MM.1S (cell line): Measurements from ENCODE around the gene FKBP15.

Experiments
- DNase-seq: peaks from one replicate; pipeline ENCODE4 v3.0.0-alpha.2; 2015
- H2AFZ ChIP-seq: fragments of 300-600 bp; sonication (generic); 2 replicates; pipeline ENCODE4 v1.6.0; 2016; ENCODE audit warnings: antibody characterized with exemption, low read length
- H3F3A ChIP-seq: fragments of 300-600 bp; sonication (generic); 2 replicates; pipeline ENCODE4 v1.6.1; 2016; ENCODE audit warnings: mild to moderate bottlenecking, antibody characterized with exemption, low read length, moderate library complexity, mixed read lengths; ENCODE audit not compliant: insufficient read depth
- H3K27ac ChIP-seq: fragments of 300-600 bp; sonication (generic); 2 replicates; pipeline ENCODE4 v1.5.1; 2016; ENCODE audit warnings: mild to moderate bottlenecking, low read length
- H3K27me3 ChIP-seq: fragments of 300-600 bp; sonication (generic); replicated peaks from 2 replicates; pipeline ENCODE4 v1.6.0; 2016; ENCODE audit warnings: low read length; ENCODE audit not compliant: insufficient read depth
- H3K36me3 ChIP-seq: fragments of 300-600 bp; sonication (generic); replicated peaks from 2 replicates; pipeline ENCODE4 v1.6.1; 2016; ENCODE audit warnings: mild to moderate bottlenecking, low read length, mixed read lengths; ENCODE audit not compliant: insufficient read depth
- H3K4me1 ChIP-seq: fragments of 300-600 bp; sonication (generic); 2 replicates; pipeline ENCODE4 v1.6.1; 2016; ENCODE audit warnings: low read length, mixed read lengths
- H3K4me2 ChIP-seq: fragments of 300-600 bp; sonication (generic); 2 replicates; pipeline ENCODE4 v1.6.0; 2016; ENCODE audit warnings: low read depth, low read length
- H3K4me3 ChIP-seq: fragments of 300-600 bp; sonication (generic); 2 replicates; pipeline ENCODE4 v1.5.1; 2016; ENCODE audit warnings: low read length, mixed read lengths
- H3K79me2 ChIP-seq: fragments of 300-600 bp; sonication (generic); 2 replicates; pipeline ENCODE4 v1.6.1; 2016; ENCODE audit warnings: mixed run types, low read length, mixed read lengths
- H3K9ac ChIP-seq: fragments of 300-600 bp; sonication (generic); 2 replicates; pipeline ENCODE4 v1.6.1; 2016; ENCODE audit warnings: low read length, mixed read lengths
- H3K9me2 ChIP-seq: fragments of 300-600 bp; sonication (generic); replicated peaks from 2 replicates; pipeline ENCODE4 v1.6.1; 2016; ENCODE audit warnings: mild to moderate bottlenecking, low read length, mixed read lengths; ENCODE audit not compliant: insufficient read depth
- H3K9me3 ChIP-seq: fragments of 300-600 bp; sonication (generic); replicated peaks from 2 replicates; pipeline ENCODE4 v1.6.1; 2016; ENCODE audit warnings: mild to moderate bottlenecking, low read length, mixed read lengths; ENCODE audit not compliant: insufficient read depth
- H4K20me1 ChIP-seq: fragments of 300-600 bp; sonication (generic); 2 replicates; pipeline ENCODE4 v1.6.1; 2016; ENCODE audit warnings: mild to moderate bottlenecking, low read length, moderate library complexity, mixed read lengths; ENCODE audit not compliant: insufficient read depth
- EZH2 ChIP-seq: fragments of 300-600 bp; sonication (generic); optimal IDR thresholded peaks from 2 replicates; pipeline ENCODE3; 2017; ENCODE audit warnings: low read depth, mild to moderate bottlenecking, antibody characterized with exemption, low read length, mixed read lengths
- EZH2phosphoT487 ChIP-seq: fragments of 300-600 bp; sonication (generic); IDR thresholded peaks from 2 replicates; pipeline ENCODE4 v1.6.1; 2018; ENCODE audit warnings: antibody characterized with exemption, low read length
- TF ChIP-seq, protein P1 (sequence below): fragments of 300-600 bp; sonication (generic); IDR thresholded peaks from 2 replicates; pipeline ENCODE4 v1.5.1; 2016; ENCODE audit warnings: antibody characterized with exemption, low read length, mixed read lengths

FKBP15 gene

DNA sequence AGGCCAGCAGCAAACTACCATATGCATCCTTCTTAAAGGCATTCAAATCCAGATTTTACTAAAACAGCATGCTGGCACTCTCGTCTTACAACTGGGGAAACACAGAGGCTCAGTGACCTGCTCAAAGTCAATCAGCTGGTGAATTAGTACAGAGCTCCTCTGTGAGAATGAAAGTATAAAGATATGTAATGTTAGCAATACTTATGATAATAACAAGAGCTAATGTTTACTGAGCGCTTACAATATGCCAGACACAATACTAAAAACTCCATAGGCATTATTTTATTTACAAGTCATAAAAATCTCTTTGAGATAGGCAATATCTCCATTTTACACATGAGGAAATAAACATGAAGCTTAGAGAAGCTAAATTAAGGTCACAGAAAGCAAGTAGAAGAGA, 28.6 kb downstream of the FKBP15 start:
- H3K79me2 ChIP-seq = no peaks in the 10 kb centered on the region
- TF ChIP-seq, protein P1, sequence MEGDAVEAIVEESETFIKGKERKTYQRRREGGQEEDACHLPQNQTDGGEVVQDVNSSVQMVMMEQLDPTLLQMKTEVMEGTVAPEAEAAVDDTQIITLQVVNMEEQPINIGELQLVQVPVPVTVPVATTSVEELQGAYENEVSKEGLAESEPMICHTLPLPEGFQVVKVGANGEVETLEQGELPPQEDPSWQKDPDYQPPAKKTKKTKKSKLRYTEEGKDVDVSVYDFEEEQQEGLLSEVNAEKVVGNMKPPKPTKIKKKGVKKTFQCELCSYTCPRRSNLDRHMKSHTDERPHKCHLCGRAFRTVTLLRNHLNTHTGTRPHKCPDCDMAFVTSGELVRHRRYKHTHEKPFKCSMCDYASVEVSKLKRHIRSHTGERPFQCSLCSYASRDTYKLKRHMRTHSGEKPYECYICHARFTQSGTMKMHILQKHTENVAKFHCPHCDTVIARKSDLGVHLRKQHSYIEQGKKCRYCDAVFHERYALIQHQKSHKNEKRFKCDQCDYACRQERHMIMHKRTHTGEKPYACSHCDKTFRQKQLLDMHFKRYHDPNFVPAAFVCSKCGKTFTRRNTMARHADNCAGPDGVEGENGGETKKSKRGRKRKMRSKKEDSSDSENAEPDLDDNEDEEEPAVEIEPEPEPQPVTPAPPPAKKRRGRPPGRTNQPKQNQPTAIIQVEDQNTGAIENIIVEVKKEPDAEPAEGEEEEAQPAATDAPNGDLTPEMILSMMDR = no peak
- TF ChIP-seq EZH2phosphoT487 = no peak
- no peak for TF ChIP-seq EZH2
- no peak overlapping the region for H3K4me2 ChIP-seq
- no peaks in the 10 kb centered on the region for H3K9me2 ChIP-seq
- H3K27ac ChIP-seq = no peak overlapping the region
- DNase-seq = no peak
- H2AFZ ChIP-seq = no peak overlapping the region
- no peaks in the 10 kb centered on the region for H3K4me1 ChIP-seq
- H3K4me3 ChIP-seq = no peak overlapping the region
- H3K27me3 ChIP-seq = no peaks in the 10 kb centered on the region
- H4K20me1 ChIP-seq = no peaks in the 10 kb centered on the region
- H3K9me3 ChIP-seq = no peaks in the 10 kb centered on the region
- peaks cover 3% of the 10 kb centered on the region; the same call in 1 of the 2 replicates for H3K36me3 ChIP-seq
- H3F3A ChIP-seq = no peaks in the 10 kb centered on the region
- no peak overlapping the region for H3K9ac ChIP-seq

DNA sequence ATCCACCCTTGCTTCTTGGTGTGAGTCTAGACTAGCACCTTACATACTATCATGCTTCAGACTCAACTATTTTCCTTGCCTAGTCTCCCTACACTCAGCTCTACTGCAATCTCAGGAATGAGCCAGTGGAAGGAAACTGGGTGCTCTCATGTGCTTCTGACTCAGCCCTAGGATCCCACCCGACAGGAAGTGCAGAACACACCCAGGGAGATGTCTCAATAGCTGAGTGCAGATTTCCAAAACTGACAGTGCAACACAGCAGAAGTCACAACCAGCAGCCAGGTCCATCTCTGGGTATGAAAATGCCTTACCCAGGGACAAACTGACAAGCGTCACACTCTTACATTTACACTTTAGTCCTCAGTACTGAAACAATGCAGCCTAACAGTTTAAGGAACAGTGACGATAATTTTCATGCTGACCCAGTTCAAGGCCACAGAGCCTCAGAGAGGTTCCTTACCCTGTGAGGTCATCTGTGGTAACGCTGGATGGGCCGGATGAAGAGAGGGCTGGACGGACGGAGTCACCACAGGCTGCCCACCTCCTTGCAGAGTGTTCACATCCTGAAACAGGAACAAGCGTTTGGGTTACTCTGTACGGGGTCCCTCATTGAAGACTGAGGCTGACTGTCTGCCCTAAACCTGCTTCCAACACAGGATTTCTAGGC, 33.0 kb downstream of the FKBP15 start:
- H3K27ac ChIP-seq = no peak overlapping the region
- no peaks in the 10 kb centered on the region for H3K4me1 ChIP-seq
- H3K27me3 ChIP-seq = no peaks in the 10 kb centered on the region
- no peaks in the 10 kb centered on the region for H3K9me3 ChIP-seq
- no peak for DNase-seq
- no peak overlapping the region for H3K4me2 ChIP-seq
- no peaks in the 10 kb centered on the region for H3F3A ChIP-seq
- H3K9ac ChIP-seq = no peak overlapping the region
- H4K20me1 ChIP-seq = no peaks in the 10 kb centered on the region
- H3K79me2 ChIP-seq = no peaks in the 10 kb centered on the region
- H3K9me2 ChIP-seq = no peaks in the 10 kb centered on the region
- TF ChIP-seq EZH2phosphoT487 (no peak), EZH2 (no peak)
- TF ChIP-seq, protein P1 = no peak
- no peak overlapping the region for H2AFZ ChIP-seq
- no peak overlapping the region for H3K4me3 ChIP-seq
- peaks cover 22% of the 10 kb centered on the region; the same call in 1 of the 2 replicates for H3K36me3 ChIP-seq

DNA sequence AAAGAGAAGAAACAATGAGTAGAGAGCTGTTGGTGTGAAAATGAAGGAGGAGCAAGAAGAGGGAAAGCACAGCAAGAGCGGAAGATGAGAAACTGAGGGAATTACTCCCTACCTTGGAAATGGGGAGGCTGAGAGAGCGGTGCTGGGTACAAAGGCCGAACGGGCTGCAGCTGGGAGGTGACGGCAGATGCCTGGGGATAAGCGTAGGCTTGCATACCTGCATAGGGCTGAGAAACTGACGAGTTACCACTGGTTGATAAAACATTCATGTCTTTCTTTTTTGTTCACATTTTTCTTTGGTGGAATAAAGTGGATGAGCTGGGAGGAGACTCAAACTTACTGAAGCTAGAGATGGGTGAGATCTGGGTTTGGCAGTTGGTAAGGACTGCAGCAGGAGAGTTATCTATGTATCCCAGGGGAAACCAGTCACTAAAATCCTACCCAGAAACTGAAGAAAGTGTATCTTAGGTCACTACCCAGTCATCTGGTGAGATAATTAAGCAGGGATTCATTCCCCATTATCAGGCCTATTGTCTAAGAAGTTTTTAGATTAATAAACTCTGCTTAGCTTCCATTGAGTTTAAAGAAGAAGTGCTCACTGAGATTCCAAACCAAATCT, 34.8 kb downstream of the FKBP15 start:
- Histone ChIP-seq H3F3A (no peaks in the 10 kb centered on the region), H3K9me3 (no peaks in the 10 kb centered on the region), H3K9me2 (no peaks in the 10 kb centered on the region), H2AFZ (no peak overlapping the region), H3K79me2 (no peaks in the 10 kb centered on the region), H4K20me1 (no peaks in the 10 kb centered on the region), H3K27me3 (no peaks in the 10 kb centered on the region), H3K9ac (no peak overlapping the region), H3K36me3 (peaks cover 26% of the 10 kb centered on the region), H3K4me1 (no peaks in the 10 kb centered on the region), H3K4me2 (no peak overlapping the region), H3K27ac (no peak overlapping the region), H3K4me3 (no peak overlapping the region)
- no peak for TF ChIP-seq EZH2
- TF ChIP-seq, protein P1 = no peak
- no peak for TF ChIP-seq EZH2phosphoT487
- no peak for DNase-seq
